AG04450 (cell line): ENCODE results near the gene GSX2. TPM values are rescaled to one million over a fixed set of nuclear protein-coding genes. Genes with fewer than 3 reads are reported as not detected.

ENCODE experiments used
- CTCF ChIA-PET: fragments of 300-600, 350-600 bp; formaldehyde crosslinking; extraction: SDS; loops from one replicate; lab custom pipeline; 2022; ENCODE audit warnings: antibody characterized with exemption, inconsistent platforms; lab: Charles Lee
- POLR2A ChIA-PET: fragments of 350-600 bp; formaldehyde crosslinking; extraction: SDS; loops from one replicate; lab custom pipeline; 2021; ENCODE audit warnings: antibody characterized with exemption, inconsistent platforms; lab: Yijun Ruan, JAX
- DNase-seq: peaks from one replicate; pipeline ENCODE4 v3.0.0-alpha.2; 2011; ENCODE audit warnings: low read depth, low spot score
- H3K27ac ChIP-seq: one replicate; pipeline ENCODE4 v1.5.1; 2012; ENCODE audit warnings: low read depth, low read length, control low read depth
- H3K27me3 ChIP-seq: one replicate; pipeline ENCODE4 v1.6.0; 2012; ENCODE audit warnings: low read length; ENCODE audit not compliant: control insufficient read depth, insufficient read depth
- H3K4me3 ChIP-seq: 2 replicates; pipeline ENCODE4 v1.5.1; 2011; ENCODE audit warnings: mild to moderate bottlenecking, low read depth, low read length, control low read depth
- H3K9me3 ChIP-seq: 2 replicates; pipeline ENCODE4 v1.5.1; 2012; ENCODE audit warnings: low read length; ENCODE audit not compliant: control insufficient read depth, insufficient read depth
- polyA plus RNA-seq: library from polyadenylated mRNA; depleted of rRNA; stranded (reverse); fragments of >200 nt; gene quantifications from 2 replicates; pipeline ENCODE4 v1.2.3, GENCODE V29; 2011; rRNA removed
- small RNA-seq: library from RNA; depleted of rRNA; stranded (forward); fragments of <200 nt; gene quantifications from one replicate; pipeline ENCODE3, GENCODE V24; 2012; ENCODE audit warnings: low read depth; ENCODE audit not compliant: insufficient read length
- TF ChIP-seq, protein P1 (sequence below): IDR thresholded peaks from 2 replicates; pipeline ENCODE4 v1.5.1; 2011; ENCODE audit warnings: low read depth, low read length, control low read depth, inconsistent platforms

The GSX2 gene
- polyA plus RNA-seq, 1 experiment = not detected

DNA sequence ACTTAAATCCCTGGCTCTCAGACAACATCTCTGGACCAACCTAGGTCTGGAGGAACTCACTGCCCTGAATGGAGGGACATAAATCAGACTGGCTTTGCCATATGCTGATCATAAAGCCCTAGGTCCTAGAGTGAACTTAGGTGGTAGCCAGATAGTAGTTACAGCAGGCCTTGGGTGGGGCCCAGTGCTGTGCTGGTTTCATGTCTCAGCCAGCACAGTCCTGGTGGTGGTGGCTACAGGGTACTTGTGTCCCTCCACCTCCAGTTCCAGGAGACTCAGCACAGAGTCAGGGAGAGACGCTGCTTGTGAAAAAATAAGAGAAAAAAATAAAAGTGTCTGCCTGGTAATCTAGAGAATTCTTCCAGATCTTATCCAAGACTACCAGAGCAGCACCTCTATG is 40.3 kb downstream of the GSX2 start:
- POLR2A ChIA-PET = no interaction called here
- CTCF ChIA-PET = no interaction called here
- TF ChIP-seq, protein P1, sequence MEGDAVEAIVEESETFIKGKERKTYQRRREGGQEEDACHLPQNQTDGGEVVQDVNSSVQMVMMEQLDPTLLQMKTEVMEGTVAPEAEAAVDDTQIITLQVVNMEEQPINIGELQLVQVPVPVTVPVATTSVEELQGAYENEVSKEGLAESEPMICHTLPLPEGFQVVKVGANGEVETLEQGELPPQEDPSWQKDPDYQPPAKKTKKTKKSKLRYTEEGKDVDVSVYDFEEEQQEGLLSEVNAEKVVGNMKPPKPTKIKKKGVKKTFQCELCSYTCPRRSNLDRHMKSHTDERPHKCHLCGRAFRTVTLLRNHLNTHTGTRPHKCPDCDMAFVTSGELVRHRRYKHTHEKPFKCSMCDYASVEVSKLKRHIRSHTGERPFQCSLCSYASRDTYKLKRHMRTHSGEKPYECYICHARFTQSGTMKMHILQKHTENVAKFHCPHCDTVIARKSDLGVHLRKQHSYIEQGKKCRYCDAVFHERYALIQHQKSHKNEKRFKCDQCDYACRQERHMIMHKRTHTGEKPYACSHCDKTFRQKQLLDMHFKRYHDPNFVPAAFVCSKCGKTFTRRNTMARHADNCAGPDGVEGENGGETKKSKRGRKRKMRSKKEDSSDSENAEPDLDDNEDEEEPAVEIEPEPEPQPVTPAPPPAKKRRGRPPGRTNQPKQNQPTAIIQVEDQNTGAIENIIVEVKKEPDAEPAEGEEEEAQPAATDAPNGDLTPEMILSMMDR = no peak

DNA sequence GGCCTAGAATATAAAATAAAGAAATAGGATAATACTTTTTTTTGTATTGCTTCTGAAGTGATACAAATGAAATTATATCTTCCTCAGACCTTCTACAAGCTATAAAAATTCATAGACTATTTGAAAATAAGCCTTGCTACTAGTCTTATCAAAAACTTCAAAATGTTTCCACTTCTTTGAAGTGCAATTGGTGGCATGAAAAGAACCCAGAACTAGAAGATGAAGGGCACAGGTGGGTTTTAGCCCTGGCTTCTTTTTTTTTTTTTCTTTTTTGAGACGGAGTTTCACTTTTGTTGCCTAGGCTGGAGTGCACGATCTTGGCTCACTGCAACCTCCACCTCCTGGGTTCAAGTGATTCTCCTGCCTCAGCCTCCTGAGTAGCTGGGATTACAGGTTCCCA is 44.2 kb downstream of the GSX2 start:
- Histone ChIP-seq H3K9me3 (peaks cover 9% of the 10 kb centered on the region), H3K27me3 (no peaks in the 10 kb centered on the region), H3K27ac (no peak overlapping the region), H3K4me3 (no peak overlapping the region)
- POLR2A ChIA-PET = no interaction called here
- CTCF ChIA-PET = no interaction called here
- DNase-seq = no peak
- TF ChIP-seq, protein P1 = no peak

More for the DNA sequence above, 40.3 kb downstream of the GSX2 start:
- Histone ChIP-seq H3K9me3 (no peaks in the 10 kb centered on the region), H3K27me3 (no peaks in the 10 kb centered on the region), H3K27ac (no peak overlapping the region), H3K4me3 (no peak overlapping the region)
- no peak for DNase-seq

DNA sequence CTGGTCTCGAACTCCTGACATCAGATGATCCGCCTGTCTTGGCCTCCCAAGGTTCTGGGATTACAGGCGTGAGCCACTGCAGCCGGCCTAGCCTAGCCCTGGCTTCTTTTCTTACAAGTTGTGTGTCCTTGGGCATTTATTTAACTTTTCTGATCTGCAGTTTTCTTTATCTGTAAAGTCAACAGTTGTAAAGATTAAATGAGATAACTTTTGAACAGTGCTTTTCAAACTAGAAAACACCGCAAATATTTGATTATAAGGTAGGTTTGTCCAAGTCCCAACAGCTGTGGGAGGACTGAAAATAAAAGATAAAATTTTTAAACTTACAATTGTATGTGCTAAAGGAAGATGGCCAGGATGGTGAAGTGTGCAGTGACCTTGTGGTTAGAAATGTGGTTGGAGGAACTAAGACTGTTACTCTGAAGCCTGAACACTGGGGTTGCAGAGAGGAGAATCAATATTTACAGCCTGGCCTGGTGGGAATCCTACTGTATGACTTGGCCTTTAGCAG is 44.8 kb downstream of the GSX2 start:
- DNase-seq = no peak
- TF ChIP-seq, protein P1 = no peak
- peaks cover 9% of the 10 kb centered on the region for H3K9me3 ChIP-seq
- H3K27me3 ChIP-seq = no peaks in the 10 kb centered on the region
- no peak overlapping the region for H3K4me3 ChIP-seq
- ChIA-PET POLR2A (no interaction called here), CTCF (no interaction called here)
- H3K27ac ChIP-seq = no peak overlapping the region

DNA sequence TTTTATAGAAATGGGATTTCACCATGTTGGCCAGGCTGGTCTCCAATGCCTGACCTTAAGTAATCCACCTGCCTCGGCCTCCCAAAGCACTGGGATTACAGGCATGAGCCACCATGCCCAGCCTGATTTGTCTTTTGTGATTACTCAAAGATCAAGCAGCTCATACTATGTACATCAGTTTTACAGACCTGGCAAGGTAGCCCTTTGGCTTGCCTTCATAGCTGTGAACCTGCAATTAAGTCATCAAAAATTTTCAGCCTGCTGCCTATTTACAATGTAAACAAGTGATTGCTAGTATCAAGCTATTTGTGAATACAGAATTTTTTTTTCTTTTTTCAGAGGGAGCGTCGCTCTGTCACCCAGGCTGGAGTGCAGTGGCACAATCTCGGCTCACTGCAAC is 46.2 kb downstream of the GSX2 start:
- DNase-seq = no peak
- POLR2A ChIA-PET = no interaction called here
- CTCF ChIA-PET = no interaction called here

DNA sequence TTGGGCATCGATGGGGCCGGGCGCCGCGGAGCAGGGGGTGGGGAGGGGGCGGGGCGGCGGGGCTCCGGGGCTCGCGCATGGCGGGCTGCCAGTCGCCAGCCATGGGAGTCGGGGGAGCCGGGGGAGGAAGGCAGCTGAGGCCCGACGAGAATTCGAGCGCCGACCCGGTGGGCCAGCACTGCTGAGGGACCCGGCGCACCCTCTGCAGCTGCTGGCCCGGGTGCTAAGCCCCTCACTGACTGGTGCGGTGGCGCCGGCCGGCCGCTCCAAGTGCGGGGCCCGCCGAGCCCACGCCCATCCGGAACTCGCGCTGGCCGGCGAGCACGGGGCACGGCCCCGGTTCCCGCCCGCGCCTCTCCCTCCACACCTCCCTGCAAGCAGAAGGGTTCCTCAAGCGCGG is 49.4 kb downstream of the GSX2 start:
- CTCF ChIA-PET = interaction anchor here (0.6 kb wide), 1 partner anchor 336 kb away, joined by 5 read pairs; no protein-coding TSS in a partner anchor
- DNase-seq = no peak
- Histone ChIP-seq H3K27me3 (no peaks in the 10 kb centered on the region), H3K27ac (no peak overlapping the region), H3K9me3 (peaks cover 9% of the 10 kb centered on the region), H3K4me3 (no peak overlapping the region)
- TF ChIP-seq, protein P1 = no peak
- POLR2A ChIA-PET = no interaction called here

More for the DNA sequence above, 46.2 kb downstream of the GSX2 start:
- H3K27me3 ChIP-seq = no peaks in the 10 kb centered on the region
- no peak overlapping the region for H3K4me3 ChIP-seq
- no peak overlapping the region for H3K27ac ChIP-seq
- H3K9me3 ChIP-seq = peaks cover 9% of the 10 kb centered on the region
- TF ChIP-seq, protein P1 = no peak

Small RNA genes within 50 kb of the gene (small RNA-seq; reads per million reads assigned to genes)
- gene AC110792.1 = not detected

Other genes with a start within 250 kb of the GSX2 start
- 22.2 and 32.6 TPM in 2 replicates for gene CHIC2, start 35.6 kb upstream of the GSX2 start, polyA plus RNA-seq
- 380 and 464 TPM in 2 replicates for gene PDGFRA, start 129.1 kb downstream of the GSX2 start, polyA plus RNA-seq